ENCODE measurements around the gene ATRAID.
"Not testable (repeated sequence)": the region's sequence is repeated elsewhere in the genome, so short reads cannot be mapped to it uniquely, and the experiment has no call there.

The ATRAID gene

DNA sequence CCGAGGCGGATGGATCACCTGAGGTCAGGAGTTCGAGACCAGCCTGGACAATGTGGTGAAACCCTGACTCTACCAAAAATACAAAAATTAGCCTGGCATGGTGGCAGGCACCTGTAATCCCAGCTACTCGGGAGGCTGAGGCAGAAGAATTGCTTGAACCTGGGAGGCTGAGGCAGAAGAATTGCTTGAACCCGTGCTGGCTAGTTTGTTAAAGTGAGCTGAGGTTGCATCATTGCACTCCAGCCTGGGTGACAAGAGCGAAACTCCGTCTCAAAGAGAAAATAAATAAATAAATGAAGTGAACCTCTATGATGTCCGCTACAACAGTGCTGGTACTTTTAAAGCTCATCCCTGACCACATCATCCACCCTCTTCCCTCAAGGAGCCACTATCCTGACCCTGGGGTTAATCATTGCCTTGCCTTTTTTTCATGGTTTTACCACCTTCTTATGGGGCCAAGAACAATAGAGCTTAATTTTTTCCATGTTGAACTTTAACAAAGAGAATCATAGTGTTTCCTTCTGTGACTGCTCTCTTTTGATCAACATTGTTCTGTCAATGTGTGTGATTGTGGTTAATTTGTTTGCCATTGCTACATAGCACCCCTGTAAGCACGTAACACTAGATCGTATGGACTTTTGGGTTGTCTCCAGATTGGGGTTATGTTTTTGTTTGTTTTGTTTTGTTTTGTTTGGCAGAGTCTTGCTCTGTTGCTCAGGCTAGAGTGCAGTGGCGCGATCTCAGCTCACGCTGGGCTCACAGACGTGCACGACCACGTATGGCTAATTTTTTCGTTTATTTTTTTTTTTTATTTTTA, 17.1 kb upstream of the ATRAID start:
- DNase-seq: no peak

DNA sequence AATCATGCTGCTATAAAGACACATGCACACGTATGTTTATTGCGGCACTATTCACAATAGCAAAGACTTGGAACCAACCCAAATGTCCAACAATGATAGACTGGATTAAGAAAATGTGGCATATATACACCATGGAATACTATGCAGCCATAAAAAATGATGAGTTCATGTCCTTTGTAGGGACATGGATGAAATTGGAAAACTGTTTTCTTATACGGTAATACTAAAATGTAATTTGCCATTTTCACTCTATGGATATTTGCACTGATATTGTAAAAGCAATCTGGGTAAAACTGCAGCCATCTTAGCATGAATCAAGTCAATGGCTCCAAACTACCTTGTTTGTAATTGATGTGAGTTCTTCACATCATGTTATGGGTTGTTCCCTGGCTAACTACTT, 16.0 kb upstream of the ATRAID start:
- DNase-seq: not testable (repeated sequence)

DNA sequence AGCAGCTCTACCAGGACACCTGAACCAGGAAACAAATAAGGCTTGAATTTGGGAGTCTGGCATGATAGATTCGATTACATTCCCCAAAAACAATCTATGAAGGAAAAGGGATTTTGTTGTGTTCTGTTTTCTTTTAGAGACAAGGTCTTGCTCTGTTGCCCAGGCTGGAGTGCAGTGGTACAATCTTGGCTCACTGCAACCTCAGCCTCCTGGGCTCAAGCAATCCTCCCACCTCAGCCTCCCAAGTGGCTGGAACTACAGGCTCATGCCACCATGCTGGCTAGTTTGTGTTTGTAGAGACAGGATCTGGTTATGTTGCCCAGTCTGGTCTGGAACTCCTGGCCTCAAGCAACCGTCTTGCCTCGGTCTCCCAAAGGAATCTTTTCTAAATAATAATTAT, 13.8 kb upstream of the ATRAID start:
- not testable (repeated sequence) for DNase-seq

- DNase-seq: no peak
These were observed 13.2 kb upstream of the ATRAID start for GRCh38 chr2:27198627-27199026.

DNA sequence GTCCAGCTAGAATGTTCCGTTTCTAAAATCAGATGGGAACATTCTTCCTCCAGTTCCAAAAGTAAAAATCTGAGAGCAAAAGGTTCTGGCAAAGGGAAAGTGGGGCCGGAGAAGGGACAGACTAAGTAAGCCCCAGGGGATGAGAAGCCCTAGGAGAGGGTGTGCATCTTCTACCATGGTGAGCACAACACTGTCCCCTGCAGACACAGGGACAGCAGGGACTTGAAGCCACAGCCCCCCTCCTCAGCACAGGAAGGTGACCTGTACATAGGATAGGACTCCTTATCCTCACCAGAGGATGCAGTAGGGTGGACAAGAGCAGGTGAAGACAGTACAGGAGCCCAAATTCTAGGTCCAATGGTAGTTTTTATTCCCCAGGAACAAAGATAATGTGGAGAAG, 12.6 kb upstream of the ATRAID start:
- no peak for DNase-seq

DNA sequence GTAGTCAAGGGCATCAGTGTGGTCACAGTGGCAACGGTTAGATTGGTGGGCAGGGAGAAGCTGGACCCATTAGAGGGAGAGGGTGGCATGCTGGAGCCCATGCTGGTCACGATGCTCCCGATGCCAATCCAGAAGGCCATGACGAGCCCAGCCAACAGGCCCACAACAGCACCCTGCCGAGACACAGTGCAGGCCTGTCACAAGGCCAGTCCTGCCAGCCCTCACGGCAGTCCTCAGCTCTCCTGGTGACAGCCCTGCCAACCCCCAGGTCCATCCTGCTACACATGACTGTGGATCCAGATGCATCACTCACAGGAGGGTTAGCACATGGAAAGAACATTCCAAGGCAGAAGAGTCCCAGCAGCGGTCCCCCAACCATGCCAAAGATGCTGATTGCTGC, 10.2 kb upstream of the ATRAID start:
- DNase-seq: no peak

- DNase-seq: no peak
These were observed 9.0 kb upstream of the ATRAID start for GRCh38 chr2:27202854-27203253.

GRCh38 chr2:27203741-27204140, 8.1 kb upstream of the ATRAID start:
- DNase-seq: no peak

DNA sequence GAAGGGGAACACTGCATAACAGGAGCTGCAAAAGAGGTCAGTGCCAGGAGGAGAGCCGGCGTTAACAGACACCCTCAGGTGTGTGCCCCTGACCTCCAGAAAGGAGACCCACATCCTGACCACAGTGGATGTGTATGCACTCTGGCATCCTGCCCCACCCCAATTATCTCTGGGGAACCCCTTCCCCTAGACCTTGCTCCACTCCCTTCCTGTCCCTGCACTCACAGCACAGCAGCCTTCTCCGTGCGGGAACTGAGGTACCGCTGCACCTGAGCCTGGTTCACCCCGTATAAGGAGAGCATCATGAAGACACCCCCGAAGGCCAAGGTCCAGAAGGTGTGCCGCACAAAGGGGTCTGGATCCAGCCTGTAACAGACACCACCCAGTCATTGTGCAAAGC, 7.3 kb upstream of the ATRAID start:
- no peak for DNase-seq

GRCh38 chr2:27205206-27205605, 6.6 kb upstream of the ATRAID start:
- DNase-seq: no peak

DNA sequence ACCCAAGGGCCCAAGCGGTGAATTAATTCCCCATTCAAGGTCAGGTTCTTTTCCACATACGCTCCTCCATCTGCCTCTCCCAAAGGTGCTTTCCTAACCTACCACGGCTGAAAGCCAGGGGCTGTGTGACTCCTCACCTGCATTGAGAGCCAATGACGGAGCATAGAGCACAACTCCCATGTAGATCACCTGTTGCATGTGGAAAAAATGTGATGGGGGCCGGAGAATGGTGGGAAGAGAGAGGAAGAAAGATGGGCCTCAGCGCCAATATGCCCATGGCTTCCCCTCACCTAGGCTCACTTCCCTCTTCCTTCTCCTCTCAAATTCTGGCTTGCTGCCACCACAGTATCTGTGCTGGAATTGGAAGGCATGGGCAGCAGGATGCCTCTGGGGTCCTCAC, 5.5 kb upstream of the ATRAID start:
- no peak for DNase-seq

DNA sequence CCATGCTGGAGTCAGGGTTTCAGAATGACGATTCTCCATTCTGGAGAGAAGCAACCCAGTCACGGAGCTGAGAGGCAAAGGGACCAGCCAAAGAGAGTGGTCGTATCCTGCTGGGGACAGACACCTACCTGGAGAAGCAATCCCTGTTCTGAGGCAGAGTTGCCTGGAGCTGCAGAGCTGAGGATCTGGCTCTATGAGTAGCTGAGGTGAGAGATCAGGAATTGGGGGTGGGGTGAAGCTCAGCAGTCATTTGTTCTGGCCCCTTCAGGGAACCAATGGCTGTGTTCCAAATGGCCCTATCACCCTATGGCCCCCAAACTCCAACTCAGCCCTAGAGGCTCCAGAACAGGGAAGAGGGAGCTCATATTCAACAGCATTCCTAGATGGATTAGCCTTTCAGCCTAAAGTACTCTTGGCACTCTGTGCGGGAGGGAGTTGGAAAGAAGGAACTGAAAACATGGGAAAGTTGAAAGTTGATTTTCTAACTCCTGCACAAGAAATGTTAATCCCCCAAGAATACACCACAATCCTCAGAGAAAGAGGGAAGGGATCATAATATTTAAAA, 3.3 kb upstream of the ATRAID start:
- no peak for DNase-seq

DNA sequence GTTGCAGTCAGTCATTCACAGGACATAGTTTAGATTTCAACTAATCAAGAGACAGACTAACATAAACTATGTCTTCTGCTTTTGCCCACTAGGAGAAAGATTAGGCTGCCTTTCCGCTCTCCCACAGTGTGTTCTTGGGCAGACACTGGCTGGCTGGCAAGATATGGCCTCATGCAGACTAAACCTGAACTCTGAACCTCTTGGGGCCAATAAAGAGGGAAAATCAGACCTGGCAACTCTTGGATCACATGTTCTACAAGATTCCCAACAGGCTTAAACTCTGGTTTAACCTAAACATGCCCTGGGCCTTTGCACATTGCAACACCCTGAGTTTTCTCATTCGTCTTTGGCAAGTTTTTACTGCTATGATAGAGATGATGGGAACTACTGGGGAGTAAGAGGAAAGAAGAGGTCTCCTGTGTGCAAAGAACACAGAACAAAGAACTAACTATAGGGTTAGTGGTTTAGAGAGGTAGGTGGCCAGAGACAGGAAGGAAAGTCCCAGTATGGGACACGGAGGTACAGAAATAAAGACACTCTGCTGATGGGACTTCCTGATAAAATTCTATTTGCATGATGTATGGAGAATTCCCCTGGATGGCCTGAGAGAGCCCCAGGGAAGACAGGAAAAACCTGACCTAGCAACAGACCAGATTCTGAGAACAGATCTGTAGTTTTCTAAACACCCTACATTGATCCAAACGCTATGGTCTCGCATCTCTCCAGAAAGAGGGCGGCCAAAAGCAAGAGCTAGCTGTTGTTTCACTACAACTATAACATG, 2.0 kb upstream of the ATRAID start:
- DNase-seq: no peak

- no peak for DNase-seq
These were observed 449 bp upstream of the ATRAID start for GRCh38 chr2:27211241-27211942.

DNA sequence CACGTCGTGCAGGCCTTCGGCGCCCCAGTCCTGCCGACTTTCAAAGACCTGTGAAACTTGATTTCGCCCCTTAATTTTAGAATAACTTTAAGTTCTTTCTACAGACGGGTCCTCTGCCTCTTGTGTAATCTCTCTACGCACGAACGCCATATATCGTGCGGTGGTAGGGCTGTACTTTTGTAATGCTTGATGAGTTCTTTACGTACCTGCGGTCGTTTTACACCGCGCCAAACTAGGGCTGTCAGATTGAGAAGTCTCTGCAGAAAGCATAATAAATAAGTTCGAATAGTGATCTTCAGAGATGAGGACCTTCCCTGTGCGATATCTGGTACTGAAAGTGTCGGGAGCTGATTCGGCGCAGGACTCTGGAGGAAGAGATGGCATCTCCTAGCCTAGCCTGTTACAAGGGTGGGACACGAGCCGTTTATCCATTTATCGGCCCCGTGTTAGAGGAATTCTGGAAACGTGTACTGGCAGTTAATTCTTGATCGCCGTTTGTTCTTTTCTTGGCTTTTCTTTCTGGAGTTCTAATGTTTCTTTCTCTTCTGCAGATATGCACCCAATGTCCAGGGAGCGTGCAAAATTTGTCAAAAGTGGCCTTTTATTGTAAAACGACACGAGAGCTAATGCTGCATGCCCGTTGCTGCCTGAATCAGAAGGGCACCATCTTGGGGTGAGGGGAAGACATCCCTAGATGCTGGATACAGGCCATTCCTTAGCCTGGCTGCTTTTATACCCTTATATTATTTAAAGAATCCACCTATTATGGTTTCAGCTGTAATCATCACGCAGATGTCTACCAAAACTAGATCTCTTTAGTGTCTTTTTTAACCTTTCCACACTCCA, 1.0 kb downstream of the ATRAID start:
- DNase-seq: no peak

DNA sequence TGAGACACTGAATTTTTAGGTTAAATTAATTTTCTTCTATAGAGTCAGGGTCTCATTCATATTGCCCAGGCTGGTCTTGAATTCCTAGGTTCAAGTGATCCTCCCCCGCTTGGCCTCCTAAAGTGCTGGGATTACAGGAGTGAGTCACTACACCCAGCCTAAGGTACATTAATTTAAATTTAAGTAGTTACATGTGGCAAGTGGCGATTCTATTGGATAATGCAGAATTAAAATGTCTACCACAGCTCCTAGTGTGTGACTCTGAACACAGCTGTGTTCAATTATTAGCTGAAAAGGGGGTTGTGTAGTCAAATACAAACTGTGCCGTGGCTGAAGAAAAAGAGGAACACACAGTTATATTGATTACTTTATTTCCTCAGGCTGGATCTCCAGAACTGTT, 3.1 kb downstream of the ATRAID start:
- DNase-seq: no peak

DNA sequence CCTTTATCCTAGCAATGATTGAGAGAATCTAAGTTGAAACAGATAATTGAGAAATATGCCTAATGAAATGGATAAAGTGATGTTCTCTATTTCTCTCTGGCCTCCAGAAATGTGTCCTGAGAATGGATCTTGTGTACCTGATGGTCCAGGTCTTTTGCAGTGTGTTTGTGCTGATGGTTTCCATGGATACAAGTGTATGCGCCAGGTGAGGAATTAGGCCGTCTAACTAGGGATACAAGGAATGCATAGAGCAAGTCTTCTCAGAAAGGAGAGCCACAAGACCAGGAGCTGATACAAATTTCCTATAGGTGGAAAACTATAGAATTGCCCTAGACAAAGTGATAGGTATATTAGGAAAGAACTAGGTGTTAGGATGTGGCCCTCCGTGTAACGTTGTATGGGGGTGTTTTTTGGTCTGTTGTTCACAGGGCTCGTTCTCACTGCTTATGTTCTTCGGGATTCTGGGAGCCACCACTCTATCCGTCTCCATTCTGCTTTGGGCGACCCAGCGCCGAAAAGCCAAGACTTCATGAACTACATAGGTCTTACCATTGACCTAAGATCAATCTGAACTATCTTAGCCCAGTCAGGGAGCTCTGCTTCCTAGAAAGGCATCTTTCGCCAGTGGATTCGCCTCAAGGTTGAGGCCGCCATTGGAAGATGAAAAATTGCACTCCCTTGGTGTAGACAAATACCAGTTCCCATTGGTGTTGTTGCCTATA, 4.7 kb downstream of the ATRAID start:
- DNase-seq: no peak

DNA sequence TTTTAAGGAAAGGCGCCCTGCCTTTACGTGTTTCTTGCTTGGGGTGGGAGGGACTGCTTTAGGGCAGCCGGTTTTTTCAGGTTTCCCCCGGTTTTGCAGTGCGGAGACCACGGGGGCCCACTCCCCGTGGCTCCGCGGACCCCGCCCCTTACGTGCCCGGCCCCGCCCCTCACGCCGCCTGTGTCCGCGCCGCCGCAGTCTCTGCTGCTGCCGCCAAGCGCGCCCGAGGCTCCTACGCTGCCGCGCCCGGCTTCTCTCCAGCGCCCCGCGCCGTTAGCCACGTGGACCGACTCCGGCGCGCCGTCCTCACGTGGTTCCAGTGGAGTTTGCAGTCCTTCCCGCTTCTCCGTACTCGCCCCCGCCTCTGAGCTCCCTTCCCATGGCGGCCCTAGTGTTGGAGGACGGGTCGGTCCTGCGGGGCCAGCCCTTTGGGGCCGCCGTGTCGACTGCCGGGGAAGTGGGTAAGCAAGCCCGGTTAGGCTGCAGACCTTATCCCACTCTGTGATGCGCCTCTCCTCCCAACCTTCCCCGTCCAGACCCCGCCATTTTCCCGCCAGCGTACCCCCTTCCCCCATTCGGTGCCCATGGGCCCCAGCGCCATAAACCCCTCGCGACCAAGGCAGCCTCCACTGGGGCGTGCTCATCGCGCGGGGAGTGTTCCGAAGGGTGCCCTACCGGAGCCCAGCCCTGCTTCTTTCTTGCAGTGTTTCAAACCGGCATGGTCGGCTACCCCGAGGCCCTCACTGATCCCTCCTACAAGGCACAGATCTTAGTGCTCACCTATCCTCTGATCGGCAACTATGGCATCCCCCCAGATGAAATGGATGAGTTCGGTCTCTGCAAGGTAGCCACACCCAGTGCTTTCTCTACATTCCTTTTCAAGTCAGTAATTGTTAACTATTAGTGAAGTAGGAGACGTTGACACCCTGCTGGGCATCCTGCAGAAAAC, 5.6 kb downstream of the ATRAID start, which contains the start of gene CAD:
Gene CAD, plus strand, starts transcription at position 197 of the 949 bp plus-strand sequence. Its CDS starts 183 bp downstream, at position 380.
- DNase-seq: peak; percentile 94

DNA sequence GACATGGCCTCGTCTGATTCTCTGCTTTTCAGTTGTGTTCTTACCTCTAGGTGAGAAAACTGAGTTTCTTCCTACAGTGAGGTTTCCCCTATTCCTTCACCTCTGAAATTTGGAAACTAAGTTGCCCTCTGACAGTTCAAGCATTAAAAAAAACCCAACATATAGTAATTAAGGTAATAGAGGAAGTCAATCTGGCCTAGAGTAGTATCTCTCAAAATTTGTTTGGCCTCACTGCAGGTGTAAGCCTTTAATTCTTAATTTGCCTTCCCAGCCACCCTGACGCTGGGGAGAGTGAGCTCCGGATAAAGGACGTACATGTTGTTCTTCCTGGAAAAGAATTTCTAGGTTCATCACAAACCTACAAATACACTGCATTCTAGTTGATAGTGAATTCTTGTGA, 6.8 kb downstream of the ATRAID start:
- DNase-seq: no peak

GRCh38 chr2:27219091-27219490, 7.2 kb downstream of the ATRAID start:
- DNase-seq: no peak

Data from activated CD8-positive, alpha-beta memory T cell treated with anti-CD3 and anti-CD28 coated beads, Interleukin-2, amount 50 U/mL, for 48 hours (primary cell).